Caco-2 (cell line): ENCODE data around the gene WWC2. TPM values are rescaled to one million over a fixed set of nuclear protein-coding genes. Genes with fewer than 3 reads are reported as not detected.
"Not testable (repeated sequence)": the region's sequence is repeated elsewhere in the genome, so short reads cannot be mapped to it uniquely, and the experiment has no call there.

Experiments used
- BruUV-seq: library from RNA; stranded (reverse); fragments of 400-500 nt; replicated peaks from 2 replicates; lab custom pipeline; 2021; lab: Mats Ljungman, UMichigan
- CTCF ChIA-PET: fragments of 300-600 bp; sonication (Branson Sonifier 250); formaldehyde crosslinking; loops from one replicate; lab custom pipeline; 2022; ENCODE audit warnings: antibody characterized with exemption; lab: Charles Lee
- POLR2A ChIA-PET: fragments of 300-600 bp; sonication (Branson Sonifier 250); formaldehyde crosslinking; loops from one replicate; lab custom pipeline; 2022; ENCODE audit warnings: antibody characterized with exemption; lab: Charles Lee
- DNase-seq, 2 experiments: peaks; one replicate each; pipeline versions ENCODE4 v3.0.0 to v3.0.0-alpha.2; 2020 to 2022
- H3K27me3 ChIP-seq: replicated peaks from 2 replicates; pipeline ENCODE4 v1.6.0; 2011; ENCODE audit warnings: low read length; ENCODE audit not compliant: control insufficient read depth, insufficient read depth
- H3K36me3 ChIP-seq: 2 replicates; pipeline ENCODE4 v1.5.1; 2011; ENCODE audit warnings: low read length; ENCODE audit not compliant: control insufficient read depth, insufficient read depth
- H3K4me1 ChIP-seq: fragments of 250-450 bp; sonication (Bioruptor Pico); 2 replicates; pipeline ENCODE4 v1.5.1; 2020; ENCODE audit warnings: mild to moderate bottlenecking
- H3K4me3 ChIP-seq: 2 replicates; pipeline ENCODE4 v1.5.1; 2011; ENCODE audit warnings: low read depth, mild to moderate bottlenecking, control low read depth, low read length
- H3K9me3 ChIP-seq: fragments of 250-450 bp; sonication (Bioruptor Pico); 2 replicates; pipeline ENCODE4 v1.5.1; 2020; ENCODE audit warnings: mild to moderate bottlenecking, moderate library complexity
- H3K27ac Mint-ChIP-seq: one replicate; pipeline ENCODE4 v1.8.0; 2022; ENCODE audit warnings: mixed read lengths; ENCODE audit not compliant: unreplicated experiment
- H3K27me3 Mint-ChIP-seq: one replicate; pipeline ENCODE4 v1.8.0; 2022; ENCODE audit warnings: mixed read lengths; ENCODE audit not compliant: insufficient read depth, unreplicated experiment
- H3K36me3 Mint-ChIP-seq: one replicate; pipeline ENCODE4 v1.8.0; 2022; ENCODE audit warnings: mild to moderate bottlenecking, mixed read lengths; ENCODE audit not compliant: insufficient read depth, unreplicated experiment
- H3K4me1 Mint-ChIP-seq: one replicate; pipeline ENCODE4 v1.8.0; 2022; ENCODE audit warnings: low read depth, mixed read lengths; ENCODE audit not compliant: unreplicated experiment
- H3K4me3 Mint-ChIP-seq: one replicate; pipeline ENCODE4 v1.8.0; 2022; ENCODE audit warnings: mild to moderate bottlenecking, moderate library complexity, mixed read lengths; ENCODE audit not compliant: unreplicated experiment
- H3K9me3 Mint-ChIP-seq: one replicate; pipeline ENCODE4 v1.8.0; 2022; ENCODE audit warnings: mixed read lengths; ENCODE audit not compliant: unreplicated experiment
- CTCF ChIP-seq, 2 experiments: fragments of 200-600 bp in 1 of 2; IDR thresholded peaks; 1 replicate in 1 of 2; 2 replicates in 1 of 2; pipeline versions ENCODE4 v1.5.1 to v1.8.0; 2011 to 2022; ENCODE audit warnings: antibody characterized with exemption in 1 of 2, control low read depth in 1 of 2, inconsistent platforms in 1 of 2, low read depth in 1 of 2, low read length in 1 of 2, mild to moderate bottlenecking in 1 of 2, moderate library complexity in 1 of 2; ENCODE audit not compliant: insufficient read depth in 1 of 2, severe bottlenecking in 1 of 2, unreplicated experiment in 1 of 2
- intact Hi-C: fragments of 100-400 bp; cut with micrococcal nuclease; formaldehyde crosslinking; loops from one replicate; pipeline ENCODE4 v1.10.0; 2022; ENCODE audit not compliant: unreplicated experiment
- total RNA-seq: library from RNA; stranded (reverse); gene quantifications from 2 replicates; pipeline ENCODE4 v1.2.3, GENCODE V29; 2022

Gene WWC2
- total RNA-seq, 1 experiment from 2014 or later: 126 TPM

GRCh38 chr4:183111452-183111885 is 12.4 kb downstream of the WWC2 start:
- intact Hi-C loops: loop anchor here (1.0 to 2.0 kb wide), 5 partner anchors 10 to 43 kb away; no protein-coding TSS in a partner anchor
- Mint-ChIP-seq H3K4me1 (peaks cover 56% of the 10 kb centered on the region), H3K4me3 (peak overlapping the region; percentile 68), H3K27me3 (no peaks in the 10 kb centered on the region), H3K9me3 (no peaks in the 10 kb centered on the region), H3K27ac (peak overlapping the region; percentile 81), H3K36me3 (peaks cover 49% of the 10 kb centered on the region)
- peaks cover 84% of the 10 kb centered on the region for H3K4me1 ChIP-seq
- no peaks in the 10 kb centered on the region for H3K27me3 ChIP-seq
- POLR2A ChIA-PET: interaction anchor here (0.8 to 2.1 kb wide), 2 partner anchors 9 to 13 kb away, joined by 4 to 8 read pairs; partner anchors contain the start of gene WWC2
- TF ChIP-seq CTCF (IDR thresholded peaks at IDR 0.05; ENCODE audit: insufficient read depth in 1 of 2, low read depth in 1 of 2, low read length in 1 of 2, severe bottlenecking in 1 of 2, unreplicated experiment in 1 of 2): no peak
- DNase-seq: peak; percentile 53 to 65
- CTCF ChIA-PET: interaction anchor here (0.7 to 1.1 kb wide), 2 partner anchors 38 to 133 kb away, joined by 3 read pairs; no protein-coding TSS in a partner anchor
- no peaks in the 10 kb centered on the region for H3K9me3 ChIP-seq
- H3K36me3 ChIP-seq: no peaks in the 10 kb centered on the region
- H3K4me3 ChIP-seq: no peak overlapping the region
- BruUV-seq: no TSS peak

DNA sequence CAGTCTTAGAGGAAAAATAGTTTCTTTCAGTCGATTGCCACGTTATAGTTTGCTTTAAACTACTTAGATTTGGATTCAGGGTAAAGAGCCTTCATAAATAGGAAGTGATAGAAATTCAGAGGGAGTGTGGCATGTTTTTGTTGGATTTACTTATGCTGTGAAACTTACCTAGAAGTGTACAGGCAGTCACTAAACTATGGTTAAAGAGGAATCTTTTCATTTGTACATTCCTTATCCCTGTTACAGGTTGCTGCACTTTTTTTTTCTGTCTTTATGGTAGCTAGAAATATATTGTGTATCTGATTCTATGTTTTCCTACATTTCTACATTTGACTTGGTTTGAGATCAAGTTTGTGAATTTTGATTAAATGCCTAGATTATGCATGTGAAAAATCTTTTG is 19.1 kb downstream of the WWC2 start:
- peaks cover 23% of the 10 kb centered on the region for H3K36me3 Mint-ChIP-seq
- no peaks in the 10 kb centered on the region for H3K27me3 ChIP-seq
- intact Hi-C loops: no loop called here
- ChIA-PET POLR2A (no interaction called here), CTCF (no interaction called here)
- H3K9me3 ChIP-seq: no peaks in the 10 kb centered on the region
- no peaks in the 10 kb centered on the region for H3K36me3 ChIP-seq
- no peaks in the 10 kb centered on the region for H3K27me3 Mint-ChIP-seq
- DNase-seq: no peak
- H3K9me3 Mint-ChIP-seq: no peaks in the 10 kb centered on the region
- peaks cover 49% of the 10 kb centered on the region for H3K4me1 Mint-ChIP-seq
- peak overlapping the region; percentile 84 for H3K27ac Mint-ChIP-seq
- no peak for TF ChIP-seq CTCF (IDR thresholded peaks at IDR 0.05; ENCODE audit: insufficient read depth in 1 of 2, low read depth in 1 of 2, low read length in 1 of 2, severe bottlenecking in 1 of 2, unreplicated experiment in 1 of 2)
- H3K4me3 ChIP-seq: no peak overlapping the region
- BruUV-seq: no TSS peak
- H3K4me3 Mint-ChIP-seq: peak overlapping the region; percentile 57
- H3K4me1 ChIP-seq: peaks cover 59% of the 10 kb centered on the region

DNA sequence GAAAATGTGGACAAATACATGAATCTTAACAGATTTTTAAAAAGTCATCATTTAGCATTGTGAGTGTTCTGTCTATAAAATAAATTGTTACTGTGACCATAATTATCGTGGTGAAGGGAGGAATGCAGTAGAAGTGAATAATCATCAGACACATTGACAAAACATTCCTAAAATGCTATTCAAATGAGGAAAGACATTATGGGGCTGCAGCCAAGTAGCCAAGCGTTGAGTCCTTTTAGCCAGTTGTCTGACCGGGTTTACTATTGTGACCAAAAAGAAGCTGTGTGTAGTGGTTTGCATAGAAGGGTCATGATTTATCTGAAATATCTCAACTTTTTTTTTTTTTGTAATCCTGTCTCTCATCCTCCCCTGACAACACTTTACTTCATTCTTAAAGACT is 19.5 kb downstream of the WWC2 start:
- Mint-ChIP-seq H3K4me1 (peaks cover 47% of the 10 kb centered on the region), H3K27ac (peak overlapping the region; percentile 84), H3K27me3 (no peaks in the 10 kb centered on the region), H3K4me3 (peak overlapping the region; percentile 57), H3K36me3 (peaks cover 21% of the 10 kb centered on the region), H3K9me3 (no peaks in the 10 kb centered on the region)
- no TSS peak for BruUV-seq
- CTCF ChIA-PET: no interaction called here
- no peak for TF ChIP-seq CTCF (IDR thresholded peaks at IDR 0.05; ENCODE audit: insufficient read depth in 1 of 2, low read depth in 1 of 2, low read length in 1 of 2, severe bottlenecking in 1 of 2, unreplicated experiment in 1 of 2)
- Histone ChIP-seq H3K4me3 (no peak overlapping the region), H3K27me3 (no peaks in the 10 kb centered on the region), H3K9me3 (no peaks in the 10 kb centered on the region), H3K4me1 (peaks cover 57% of the 10 kb centered on the region), H3K36me3 (no peaks in the 10 kb centered on the region)
- DNase-seq: peak in 1 of 2 experiments; percentile 34
- intact Hi-C loops: no loop called here
- POLR2A ChIA-PET: no interaction called here

DNA sequence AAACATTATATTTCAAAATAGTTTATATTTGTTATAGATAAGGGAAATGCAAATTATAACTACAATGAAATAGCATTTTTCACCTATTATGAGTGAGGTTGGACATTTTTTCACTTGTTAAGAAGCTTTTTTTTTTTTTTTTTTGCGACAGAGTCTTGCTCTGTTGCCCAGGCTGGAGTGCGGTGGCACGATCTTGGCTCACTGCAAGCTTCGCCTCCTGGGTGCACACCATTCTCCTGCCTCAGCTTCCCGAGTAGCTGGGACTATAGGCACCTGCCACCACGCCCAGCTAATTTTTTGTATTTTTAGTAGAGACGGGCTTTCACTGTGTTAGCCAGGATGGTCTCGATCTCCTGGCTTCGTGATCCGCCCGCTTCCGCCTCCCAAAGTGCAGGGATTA is 22.6 kb downstream of the WWC2 start:
- H3K27ac Mint-ChIP-seq, CTCF ChIA-PET, POLR2A ChIA-PET, H3K4me3 ChIP-seq, H3K4me3 Mint-ChIP-seq, H3K27me3 Mint-ChIP-seq, H3K36me3 ChIP-seq, DNase-seq, H3K9me3 Mint-ChIP-seq, BruUV-seq, intact Hi-C loops, H3K9me3 ChIP-seq, H3K27me3 ChIP-seq: not testable (repeated sequence)
- H3K4me1 ChIP-seq: peaks cover 39% of the 10 kb centered on the region
- Mint-ChIP-seq H3K4me1 (peaks cover 31% of the 10 kb centered on the region), H3K36me3 (peaks cover 15% of the 10 kb centered on the region)
